Upper lobe of left lung (tissue), 4 donors: ENCODE measurements around the gene SPP1.

Source experiments
- POLR2A ChIP-seq, 4 donors: fragments of 450-650 bp; IDR thresholded peaks; one replicate each; pipeline ENCODE4 v1.5.1; 2016 to 2017; ENCODE audit warnings: antibody characterized with exemption in 4 of 4, mild to moderate bottlenecking in 2 of 4
- POLR2AphosphoS5 ChIP-seq, 2 donors: sonication (generic); formaldehyde crosslinking; IDR thresholded peaks; one replicate each; pipeline ENCODE4 v1.5.1; 2017; ENCODE audit warnings: antibody characterized with exemption in 2 of 2
- TF ChIP-seq, protein P1 (sequence below), 6 experiments: fragments of 450-650 bp in 4 of 6; fragments of 200-600 bp in 2 of 6; sonication (generic) in 2 of 6; IDR thresholded peaks; one replicate each; pipeline ENCODE4 v1.5.1; 2016 to 2019; ENCODE audit warnings: antibody characterized with exemption in 6 of 6

DNA sequence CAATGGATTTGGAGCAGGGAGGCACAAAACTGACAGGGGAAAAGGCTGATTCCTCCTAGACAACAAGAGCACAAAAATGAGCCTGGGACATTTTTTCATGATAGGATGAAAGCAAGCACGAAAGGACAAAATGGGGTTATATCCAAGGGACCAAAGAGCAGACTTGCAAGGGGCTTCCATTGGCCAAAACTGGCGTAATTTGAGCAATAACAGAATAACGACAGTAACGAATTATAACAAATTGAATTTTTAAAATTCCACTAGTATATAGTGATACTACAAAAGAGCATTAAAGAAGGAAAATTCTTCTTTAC, 10.3 kb downstream of the SPP1 start:
- TF ChIP-seq POLR2AphosphoS5 (IDR thresholded peaks at IDR 0.05) (no peak), POLR2A (IDR thresholded peaks at IDR 0.05) (no peak)
- TF ChIP-seq, protein P1, sequence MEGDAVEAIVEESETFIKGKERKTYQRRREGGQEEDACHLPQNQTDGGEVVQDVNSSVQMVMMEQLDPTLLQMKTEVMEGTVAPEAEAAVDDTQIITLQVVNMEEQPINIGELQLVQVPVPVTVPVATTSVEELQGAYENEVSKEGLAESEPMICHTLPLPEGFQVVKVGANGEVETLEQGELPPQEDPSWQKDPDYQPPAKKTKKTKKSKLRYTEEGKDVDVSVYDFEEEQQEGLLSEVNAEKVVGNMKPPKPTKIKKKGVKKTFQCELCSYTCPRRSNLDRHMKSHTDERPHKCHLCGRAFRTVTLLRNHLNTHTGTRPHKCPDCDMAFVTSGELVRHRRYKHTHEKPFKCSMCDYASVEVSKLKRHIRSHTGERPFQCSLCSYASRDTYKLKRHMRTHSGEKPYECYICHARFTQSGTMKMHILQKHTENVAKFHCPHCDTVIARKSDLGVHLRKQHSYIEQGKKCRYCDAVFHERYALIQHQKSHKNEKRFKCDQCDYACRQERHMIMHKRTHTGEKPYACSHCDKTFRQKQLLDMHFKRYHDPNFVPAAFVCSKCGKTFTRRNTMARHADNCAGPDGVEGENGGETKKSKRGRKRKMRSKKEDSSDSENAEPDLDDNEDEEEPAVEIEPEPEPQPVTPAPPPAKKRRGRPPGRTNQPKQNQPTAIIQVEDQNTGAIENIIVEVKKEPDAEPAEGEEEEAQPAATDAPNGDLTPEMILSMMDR (IDR thresholded peaks at IDR 0.05): no peak
